Measurements from ENCODE around the gene MTA1.

Gene MTA1

DNA sequence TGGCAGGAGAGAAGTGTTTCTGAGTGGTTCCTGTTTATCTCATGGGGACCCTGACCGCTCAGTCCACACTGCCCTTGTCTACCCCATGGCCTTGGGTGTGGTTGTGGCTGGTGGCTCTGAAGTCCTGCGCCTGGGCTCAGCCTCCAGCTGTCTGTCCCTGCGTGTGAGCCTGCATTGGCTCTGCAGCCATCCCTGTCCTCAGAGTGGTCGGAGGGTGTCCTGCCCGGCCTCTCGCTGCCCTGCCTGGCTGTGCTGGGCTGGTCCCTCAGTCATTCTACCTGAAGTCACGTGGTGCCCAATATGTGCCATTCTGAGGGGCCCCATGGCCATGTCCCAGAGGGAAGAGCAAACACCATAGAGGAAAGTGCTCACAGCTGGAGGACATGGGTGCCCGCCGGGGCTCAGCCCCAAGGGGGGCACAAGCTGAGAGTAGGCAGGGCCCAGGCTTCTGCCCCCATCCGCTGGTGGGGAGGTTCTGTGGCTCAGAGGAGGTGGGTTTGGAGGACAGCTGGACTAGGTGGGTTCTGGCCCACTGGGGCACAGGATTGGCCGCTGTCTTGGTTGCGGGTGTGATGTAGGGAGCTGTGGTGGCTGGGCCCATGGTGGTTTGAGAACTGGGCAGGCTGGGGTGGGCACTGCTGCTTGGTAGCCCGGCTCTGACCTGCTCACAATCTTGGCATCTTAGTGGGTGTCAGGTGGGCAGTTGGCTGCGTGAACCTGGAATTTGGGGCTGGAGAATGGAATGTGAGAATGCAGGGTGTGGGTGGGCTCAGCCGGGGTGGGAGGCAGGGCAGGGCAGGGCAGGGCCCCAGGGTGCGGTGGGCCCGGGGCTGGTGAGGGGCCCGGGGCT lies 83.0 kb downstream of the MTA1 start:
- no peak for FAIRE-seq
- DNase-seq (ENCODE audit: extremely low spot score, insufficient read length, low read depth) = no peak

DNA sequence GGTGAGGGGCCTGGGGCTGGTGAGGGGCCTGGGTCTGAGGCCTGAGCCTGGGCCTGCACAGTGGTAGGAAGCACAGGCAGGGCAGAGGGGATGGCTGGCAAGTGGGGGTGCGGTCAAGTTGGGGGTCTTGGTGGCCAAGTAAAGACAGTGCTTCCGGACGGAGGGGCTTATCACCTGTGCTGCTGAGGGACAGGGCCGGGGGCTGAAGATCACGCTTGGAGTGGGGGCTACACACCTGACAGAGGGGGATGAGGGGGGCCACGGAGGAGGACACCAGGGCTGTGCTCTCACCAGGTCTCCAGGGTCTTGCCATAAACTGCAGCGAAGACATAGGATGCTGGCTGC lies 83.6 kb downstream of the MTA1 start:
- no peak for DNase-seq (ENCODE audit: extremely low spot score, insufficient read length, low read depth)
- FAIRE-seq = no peak

DNA sequence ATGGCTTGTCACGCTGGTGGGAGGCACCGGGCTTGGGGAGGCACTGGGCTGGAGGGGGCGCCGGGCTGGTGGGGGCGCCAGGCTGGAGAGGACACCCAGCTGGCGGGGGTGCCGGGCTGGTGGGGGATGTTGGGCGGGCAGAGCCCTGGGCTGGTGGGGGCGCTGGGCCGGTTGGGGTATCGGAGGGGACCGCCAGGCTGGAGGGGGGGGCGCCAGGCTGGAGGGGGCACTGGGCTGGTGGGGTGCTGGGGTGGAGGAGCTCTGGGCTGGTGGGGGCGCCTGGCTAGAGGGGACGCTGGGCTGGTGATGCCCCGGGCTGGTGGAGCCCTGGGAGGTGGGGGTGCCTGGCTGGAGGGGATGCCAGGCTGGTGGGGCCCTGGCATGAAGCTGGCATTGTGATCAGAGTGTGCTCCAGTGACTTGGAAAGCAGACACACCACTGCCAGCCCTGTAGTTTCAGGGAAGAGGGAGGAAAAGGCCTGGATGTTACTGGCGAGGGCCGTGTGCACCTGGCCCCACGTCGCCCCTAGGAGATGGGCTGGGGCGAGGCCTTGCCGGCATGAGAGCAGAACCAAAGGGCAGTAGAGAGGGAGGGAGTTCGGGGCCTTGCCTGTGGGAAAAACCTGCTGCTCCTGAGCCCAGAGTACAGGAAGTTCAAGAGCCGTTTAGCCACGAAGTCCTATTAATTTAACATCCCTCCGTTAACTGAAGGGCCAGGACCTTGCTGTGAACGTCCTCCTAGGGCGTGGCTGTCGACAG lies 84.5 kb downstream of the MTA1 start:
- FAIRE-seq (no peak), DNase-seq (ENCODE audit: extremely low spot score, insufficient read length, low read depth) (no peak)

DNA sequence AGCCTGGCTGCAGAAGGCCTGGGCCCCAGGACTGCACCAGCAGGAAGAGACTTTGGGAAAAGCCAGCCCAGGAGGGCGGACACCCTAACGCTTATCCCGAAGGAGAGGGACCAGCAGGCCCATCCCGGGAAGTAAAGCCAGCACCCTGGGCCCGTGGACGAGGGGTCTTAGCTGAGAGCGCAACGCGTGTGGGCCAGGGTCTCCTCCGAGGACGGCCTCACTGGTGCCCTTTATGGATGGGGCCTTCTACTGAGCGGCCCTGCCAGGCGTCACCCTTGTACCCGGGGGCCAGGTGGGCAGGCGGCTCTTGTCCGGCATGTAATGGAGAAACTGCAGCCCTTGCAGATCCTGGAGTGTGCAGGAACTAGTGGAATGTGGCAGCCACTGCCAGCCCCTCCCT lies 85.5 kb downstream of the MTA1 start:
- FAIRE-seq = no peak
- no peak for DNase-seq (ENCODE audit: extremely low spot score, insufficient read length, low read depth)

DNA sequence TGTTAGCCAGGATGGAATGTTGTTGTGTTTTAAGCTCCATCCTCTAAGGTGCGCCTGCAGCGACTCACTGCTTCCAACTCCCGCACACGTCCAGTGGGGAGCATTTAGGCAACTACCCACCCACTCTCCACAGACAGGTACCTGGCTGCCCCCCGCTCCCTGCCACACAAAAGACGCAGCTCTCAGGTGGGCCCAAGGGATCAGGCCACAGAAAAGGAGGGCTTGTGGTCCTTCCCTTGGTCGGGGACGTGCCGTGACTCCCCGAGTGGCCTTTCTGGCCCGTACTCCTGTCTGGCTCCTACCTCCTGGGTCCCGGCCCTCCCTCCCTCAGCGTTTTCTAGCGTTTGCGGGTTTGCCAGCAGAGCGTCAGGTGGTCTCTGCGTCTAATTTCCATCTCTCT lies 87.6 kb downstream of the MTA1 start:
- no peak for FAIRE-seq
- no peak for DNase-seq (ENCODE audit: extremely low spot score, insufficient read length, low read depth)

DNA sequence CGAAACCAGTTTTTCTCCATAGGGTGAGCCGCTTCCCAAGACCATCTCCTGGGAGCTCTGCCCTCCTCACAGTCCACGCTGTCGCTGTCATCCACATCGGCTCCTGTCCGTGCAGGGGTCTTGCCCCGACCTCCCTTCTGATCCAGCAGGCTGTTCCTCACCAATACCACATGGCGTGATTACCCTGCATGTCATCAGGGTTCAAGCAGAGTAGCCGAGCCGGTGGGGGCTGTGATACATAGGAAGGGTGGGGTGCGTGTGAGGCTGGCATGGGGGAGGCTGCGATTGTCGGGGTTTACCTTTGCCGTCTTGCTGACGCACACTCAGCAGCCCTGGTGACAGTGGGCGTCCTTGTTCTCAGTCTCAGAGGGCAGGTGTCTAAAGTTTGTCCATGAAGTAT lies 88.4 kb downstream of the MTA1 start:
- DNase-seq (ENCODE audit: extremely low spot score, insufficient read length, low read depth) (no peak), FAIRE-seq (no peak)

DNA sequence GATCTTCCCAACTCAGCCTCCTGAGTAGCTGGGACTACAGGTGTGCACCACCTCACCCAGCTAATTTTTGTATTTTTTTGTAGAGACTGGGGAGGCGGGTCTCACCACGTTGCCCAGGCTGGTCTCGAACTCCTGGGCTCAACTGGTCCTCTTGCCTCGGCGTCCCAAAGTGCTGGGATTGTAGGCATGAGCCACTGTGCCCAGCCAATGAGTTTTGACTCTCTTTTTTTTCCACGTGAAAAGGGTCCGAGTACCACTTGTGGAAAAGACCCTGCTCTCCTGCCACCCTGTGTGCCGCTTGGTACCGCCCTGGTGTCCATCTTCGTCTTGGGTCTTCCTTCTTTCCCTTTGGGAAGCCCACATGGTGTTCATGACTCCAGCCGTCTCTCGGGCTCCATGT lies 89.0 kb downstream of the MTA1 start:
- FAIRE-seq (no peak), DNase-seq (ENCODE audit: extremely low spot score, insufficient read length, low read depth) (no peak)

DNA sequence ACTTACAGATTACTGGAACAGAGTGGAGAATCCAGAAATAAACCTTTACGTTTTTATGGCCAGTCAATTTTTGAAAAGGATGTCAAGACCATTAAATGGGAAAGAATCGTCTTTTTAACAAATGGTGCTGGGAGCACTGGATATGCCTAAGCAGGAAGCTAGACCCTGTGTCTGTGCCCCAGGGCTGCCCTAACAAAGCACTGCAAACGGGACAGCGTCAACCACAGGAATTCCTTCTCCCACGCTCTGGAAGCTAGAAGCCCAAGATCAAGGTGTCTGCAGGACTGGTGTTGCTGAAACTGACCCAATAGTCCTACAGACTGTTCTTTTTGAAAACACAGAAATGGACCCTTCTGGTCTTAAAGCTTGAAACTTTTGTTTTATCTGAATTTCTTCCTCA lies 97.5 kb downstream of the MTA1 start:
- FAIRE-seq (no peak), DNase-seq (ENCODE audit: extremely low spot score, insufficient read length, low read depth) (no peak)

DNA sequence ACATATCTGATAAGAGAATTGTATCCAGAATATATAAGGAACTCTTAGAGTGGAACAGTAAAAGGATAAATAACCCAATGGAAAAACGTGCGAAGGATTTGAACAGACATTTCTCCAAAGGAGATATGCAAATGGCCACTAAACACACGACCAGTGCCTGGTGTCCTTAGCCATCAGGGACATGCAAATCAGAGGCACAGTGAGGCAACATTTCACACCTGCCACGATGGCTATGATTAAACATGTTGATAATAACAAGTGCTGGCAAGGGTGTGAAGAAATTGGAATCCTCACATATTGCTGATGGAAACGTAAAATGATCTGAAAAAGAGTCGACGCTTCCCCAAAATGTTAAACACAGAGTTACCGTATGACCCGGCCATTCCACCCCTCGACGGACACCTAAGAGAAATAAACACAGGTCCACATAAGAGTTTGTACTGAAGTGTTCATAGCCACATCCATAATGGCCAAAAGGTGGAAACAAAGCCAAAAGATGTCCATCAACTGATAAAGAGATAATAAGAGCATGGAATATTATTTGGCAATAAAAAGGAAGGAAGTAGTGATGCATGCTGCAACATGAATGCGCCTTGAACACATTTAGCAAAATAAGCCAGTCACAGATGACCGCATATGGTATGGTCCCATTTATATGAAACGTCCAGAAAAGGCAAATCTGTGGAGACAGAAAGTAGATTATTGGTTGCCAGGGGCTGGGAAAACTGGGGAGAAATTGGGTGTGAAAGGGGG lies 100.5 kb downstream of the MTA1 start:
- FAIRE-seq (no peak), DNase-seq (ENCODE audit: extremely low spot score, insufficient read length, low read depth) (no peak)
